ENCODE measurements around the gene LCN12.
A peak's percentile ranks its signal among the peaks of the same experiment; 100 is the strongest.

The LCN12 gene

DNA sequence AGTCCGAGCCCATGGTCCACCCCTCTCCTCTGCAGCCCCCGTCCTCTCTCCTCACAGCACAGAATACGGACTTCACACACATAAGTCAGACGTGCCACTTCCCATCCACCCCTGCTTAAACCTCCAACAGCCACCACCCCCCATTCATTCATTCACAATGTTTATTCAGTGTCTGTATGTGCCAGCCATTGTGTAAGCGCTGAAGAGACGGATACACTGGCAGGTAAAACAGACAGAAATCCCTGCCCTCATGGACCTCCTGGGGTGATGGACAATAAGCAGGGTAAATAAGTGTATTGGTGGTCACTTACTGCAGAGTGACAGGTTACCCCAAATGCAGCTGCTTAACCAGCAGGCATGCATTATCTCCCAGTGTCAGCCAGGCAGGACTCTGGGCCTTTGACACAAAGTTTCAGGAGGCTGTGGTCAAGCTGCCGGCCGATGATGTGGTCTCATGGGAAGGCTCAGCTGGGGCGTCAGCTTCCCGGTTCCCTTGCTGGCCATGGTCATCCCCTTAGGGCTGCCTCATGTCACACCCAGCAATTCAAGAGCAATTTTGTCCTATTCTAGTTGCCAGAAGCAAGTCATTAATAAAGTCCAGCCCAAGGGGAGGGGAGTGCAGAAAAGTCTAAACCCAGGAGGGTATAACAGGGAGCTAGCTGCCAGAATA, 38.3 kb downstream of the LCN12 start:
- H4K20me1 ChIP-seq (ENCODE audit: control insufficient read depth, insufficient read depth, low read depth, low read length) = peaks cover 7% of the 10 kb centered on the region; the same call in 1 of the 2 replicates
- H3F3A ChIP-seq (ENCODE audit: control insufficient read depth, insufficient read depth) = no peaks in the 10 kb centered on the region
- H3K4me1 ChIP-seq (ENCODE audit: control insufficient read depth, low read length) = peaks cover 11% of the 10 kb centered on the region
- no peak overlapping the region for H3K4me2 ChIP-seq (ENCODE audit: low read length)
- peaks cover 10% of the 10 kb centered on the region for H3K79me2 ChIP-seq (ENCODE audit: control insufficient read depth, low read length)
- H3K27ac ChIP-seq (ENCODE audit: low read depth, low read length) = no peak overlapping the region
- TF ChIP-seq, protein P1, sequence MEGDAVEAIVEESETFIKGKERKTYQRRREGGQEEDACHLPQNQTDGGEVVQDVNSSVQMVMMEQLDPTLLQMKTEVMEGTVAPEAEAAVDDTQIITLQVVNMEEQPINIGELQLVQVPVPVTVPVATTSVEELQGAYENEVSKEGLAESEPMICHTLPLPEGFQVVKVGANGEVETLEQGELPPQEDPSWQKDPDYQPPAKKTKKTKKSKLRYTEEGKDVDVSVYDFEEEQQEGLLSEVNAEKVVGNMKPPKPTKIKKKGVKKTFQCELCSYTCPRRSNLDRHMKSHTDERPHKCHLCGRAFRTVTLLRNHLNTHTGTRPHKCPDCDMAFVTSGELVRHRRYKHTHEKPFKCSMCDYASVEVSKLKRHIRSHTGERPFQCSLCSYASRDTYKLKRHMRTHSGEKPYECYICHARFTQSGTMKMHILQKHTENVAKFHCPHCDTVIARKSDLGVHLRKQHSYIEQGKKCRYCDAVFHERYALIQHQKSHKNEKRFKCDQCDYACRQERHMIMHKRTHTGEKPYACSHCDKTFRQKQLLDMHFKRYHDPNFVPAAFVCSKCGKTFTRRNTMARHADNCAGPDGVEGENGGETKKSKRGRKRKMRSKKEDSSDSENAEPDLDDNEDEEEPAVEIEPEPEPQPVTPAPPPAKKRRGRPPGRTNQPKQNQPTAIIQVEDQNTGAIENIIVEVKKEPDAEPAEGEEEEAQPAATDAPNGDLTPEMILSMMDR (IDR thresholded peaks at IDR 0.05; ENCODE audit: low read depth, low read length, poor library complexity, severe bottlenecking) = no peak
- no peak for TF ChIP-seq EZH2phosphoT487 (IDR thresholded peaks at IDR 0.05; ENCODE audit: borderline replicate concordance, low read length)
- H3K4me3 ChIP-seq (ENCODE audit: low read length) = no peak overlapping the region
- H3K27me3 ChIP-seq (ENCODE audit: control insufficient read depth, low read length) = peaks cover 28% of the 10 kb centered on the region
- no peaks in the 10 kb centered on the region for H3K9me2 ChIP-seq (replicated peaks; ENCODE audit: control insufficient read depth, low read length)
- peaks cover 8% of the 10 kb centered on the region for H3K36me3 ChIP-seq (ENCODE audit: control insufficient read depth, low read length)
- H3K9me3 ChIP-seq (ENCODE audit: control insufficient read depth, insufficient read depth, low read length) = no peaks in the 10 kb centered on the region

DNA sequence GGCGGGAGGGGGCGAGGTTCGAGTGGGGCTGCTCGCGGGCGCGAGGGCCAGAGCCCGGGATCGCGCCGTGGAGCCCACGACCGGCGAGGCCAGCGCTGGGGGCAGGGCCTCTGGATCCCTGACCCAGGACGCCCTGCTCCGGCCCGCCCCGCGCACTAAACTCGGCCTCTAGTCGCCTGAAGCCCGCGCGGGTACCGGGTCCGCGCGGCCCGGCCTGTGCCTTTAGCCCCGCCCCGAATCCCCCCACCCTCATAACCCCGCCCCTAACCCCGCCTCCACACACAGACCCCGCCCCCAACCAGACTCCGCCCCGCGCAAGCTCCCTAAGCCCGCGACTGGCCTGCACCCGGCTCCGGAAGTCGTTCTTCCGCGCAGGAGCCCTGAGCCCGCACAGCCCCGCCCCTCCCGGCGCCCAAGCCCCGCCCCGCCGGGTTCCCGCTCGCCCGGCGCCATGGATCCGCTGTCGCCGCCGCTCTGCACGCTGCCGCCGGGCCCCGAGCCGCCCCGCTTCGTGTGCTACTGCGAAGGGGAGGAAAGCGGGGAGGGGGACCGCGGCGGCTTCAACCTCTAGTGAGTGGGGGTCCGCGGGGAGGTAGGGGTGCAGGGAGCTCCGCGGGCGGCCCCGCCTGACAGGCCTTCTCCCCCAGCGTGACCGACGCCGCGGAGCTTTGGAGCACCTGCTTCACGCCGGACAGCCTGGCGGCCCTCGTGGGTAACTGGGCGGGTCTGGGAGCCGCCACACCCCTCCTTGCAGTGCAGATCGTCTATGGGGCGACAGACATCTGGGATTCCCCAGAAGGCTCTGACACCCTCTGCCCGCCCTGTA, 40.1 kb downstream of the LCN12 start, which contains the start of gene PAXX:
Gene PAXX (plus strand): TSS at position 430 of the 826 bp plus-strand sequence. CDS start 22 bp downstream, at position 452.
- no peaks in the 10 kb centered on the region for H3K9me2 ChIP-seq (replicated peaks; ENCODE audit: control insufficient read depth, low read length)
- no peaks in the 10 kb centered on the region for H3F3A ChIP-seq (ENCODE audit: control insufficient read depth, insufficient read depth)
- H4K20me1 ChIP-seq (ENCODE audit: control insufficient read depth, insufficient read depth, low read depth, low read length) = peaks cover 7% of the 10 kb centered on the region; the same call in 1 of the 2 replicates
- no peaks in the 10 kb centered on the region for H3K9me3 ChIP-seq (ENCODE audit: control insufficient read depth, insufficient read depth, low read length)
- H3K27me3 ChIP-seq (ENCODE audit: control insufficient read depth, low read length) = peaks cover 34% of the 10 kb centered on the region
- peaks cover 24% of the 10 kb centered on the region for H3K4me1 ChIP-seq (ENCODE audit: control insufficient read depth, low read length)
- TF ChIP-seq EZH2phosphoT487 (IDR thresholded peaks at IDR 0.05; ENCODE audit: borderline replicate concordance, low read length) = no peak
- TF ChIP-seq, protein P1 (IDR thresholded peaks at IDR 0.05; ENCODE audit: low read depth, low read length, poor library complexity, severe bottlenecking) = no peak
- peak within 1 kb of the TSS; percentile 76 for H3K4me2 ChIP-seq (ENCODE audit: low read length)
- H3K36me3 ChIP-seq (ENCODE audit: control insufficient read depth, low read length) = peaks cover 8% of the 10 kb centered on the region
- peak within 1 kb of the TSS; percentile 60 for H3K27ac ChIP-seq (ENCODE audit: low read depth, low read length)
- peak within 1 kb of the TSS; percentile 75 for H3K4me3 ChIP-seq (ENCODE audit: low read length)
- H3K79me2 ChIP-seq (ENCODE audit: control insufficient read depth, low read length) = peaks cover 10% of the 10 kb centered on the region

DNA sequence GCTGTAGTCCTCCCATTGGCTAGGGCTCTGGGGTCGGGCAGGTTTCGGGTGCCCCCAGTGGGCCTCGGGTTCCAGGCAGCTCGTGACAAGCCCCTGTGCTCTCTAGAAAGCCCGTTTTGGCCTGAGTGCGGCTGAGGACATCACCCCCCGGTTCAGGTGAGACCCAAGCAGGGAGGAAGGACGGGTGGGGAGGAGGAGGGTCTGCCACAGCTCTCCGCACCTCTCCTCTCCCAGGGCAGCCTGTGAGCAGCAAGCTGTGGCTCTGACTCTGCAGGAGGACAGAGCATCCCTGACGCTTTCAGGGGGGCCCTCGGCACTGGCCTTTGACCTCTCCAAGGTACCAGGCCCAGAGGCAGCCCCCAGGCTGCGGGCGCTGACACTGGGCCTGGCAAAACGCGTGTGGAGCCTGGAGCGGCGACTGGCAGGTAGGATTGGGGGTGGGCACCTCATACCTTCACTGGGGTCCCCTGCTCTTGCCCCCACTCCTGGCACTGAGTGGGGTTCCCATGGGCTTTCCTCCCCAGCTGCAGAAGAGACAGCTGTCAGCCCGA, 40.8 kb downstream of the LCN12 start:
- peak overlapping the region; percentile 60 for H3K27ac ChIP-seq (ENCODE audit: low read depth, low read length)
- TF ChIP-seq EZH2phosphoT487 (IDR thresholded peaks at IDR 0.05; ENCODE audit: borderline replicate concordance, low read length) = no peak
- TF ChIP-seq, protein P1 (IDR thresholded peaks at IDR 0.05; ENCODE audit: low read depth, low read length, poor library complexity, severe bottlenecking) = peak; percentile 43
- peaks cover 24% of the 10 kb centered on the region for H3K4me1 ChIP-seq (ENCODE audit: control insufficient read depth, low read length)
- H3K9me2 ChIP-seq (replicated peaks; ENCODE audit: control insufficient read depth, low read length) = no peaks in the 10 kb centered on the region
- peaks cover 37% of the 10 kb centered on the region for H3K27me3 ChIP-seq (ENCODE audit: control insufficient read depth, low read length)
- no peaks in the 10 kb centered on the region for H3K9me3 ChIP-seq (ENCODE audit: control insufficient read depth, insufficient read depth, low read length)
- peaks cover 10% of the 10 kb centered on the region for H3K79me2 ChIP-seq (ENCODE audit: control insufficient read depth, low read length)
- H4K20me1 ChIP-seq (ENCODE audit: control insufficient read depth, insufficient read depth, low read depth, low read length) = peaks cover 7% of the 10 kb centered on the region; the same call in 1 of the 2 replicates
- H3K36me3 ChIP-seq (ENCODE audit: control insufficient read depth, low read length) = peaks cover 8% of the 10 kb centered on the region
- H3K4me3 ChIP-seq (ENCODE audit: low read length) = peak overlapping the region; percentile 75
- H3K4me2 ChIP-seq (ENCODE audit: low read length) = peak overlapping the region; percentile 76
- no peaks in the 10 kb centered on the region for H3F3A ChIP-seq (ENCODE audit: control insufficient read depth, insufficient read depth)

Data from DOHH2 (cell line).